Trophoblast cell (in vitro differentiated cells and primary cell): Measurements from ENCODE around the gene COA5.

ENCODE experiments used
- DNase-seq, 2 donors: peaks; one replicate each; pipeline ENCODE4 v3.0.0-alpha.2; 2016
- H2AFZ ChIP-seq: 2 replicates; pipeline ENCODE4 v1.6.1; 2013; ENCODE audit warnings: low read length, moderate library complexity, mild to moderate bottlenecking; ENCODE audit not compliant: insufficient read depth, poor library complexity
- H2AK5ac ChIP-seq: 2 replicates; pipeline ENCODE4 v1.6.1; 2013; ENCODE audit warnings: mild to moderate bottlenecking, low read length
- H2BK120ac ChIP-seq: 2 replicates; pipeline ENCODE4 v1.6.1; 2013; ENCODE audit warnings: low read length, mild to moderate bottlenecking, moderate library complexity; ENCODE audit not compliant: insufficient read depth, poor library complexity
- H2BK12ac ChIP-seq: 2 replicates; pipeline ENCODE4 v1.6.1; 2013; ENCODE audit warnings: mild to moderate bottlenecking, low read length, moderate library complexity
- H2BK5ac ChIP-seq: 2 replicates; pipeline ENCODE4 v1.6.1; 2013; ENCODE audit warnings: low read length, low read depth, moderate library complexity, mild to moderate bottlenecking; ENCODE audit not compliant: poor library complexity
- H3K14ac ChIP-seq: 2 replicates; pipeline ENCODE4 v1.6.1; 2013; ENCODE audit warnings: mild to moderate bottlenecking, low read length
- H3K18ac ChIP-seq: 2 replicates; pipeline ENCODE4 v1.6.1; 2013; ENCODE audit warnings: mild to moderate bottlenecking, low read length
- H3K23ac ChIP-seq: 2 replicates; pipeline ENCODE4 v1.6.1; 2013; ENCODE audit warnings: low read length
- H3K27ac ChIP-seq: 2 replicates; pipeline ENCODE4 v1.5.1; 2013; ENCODE audit warnings: low read depth, mild to moderate bottlenecking, inconsistent platforms, low read length, moderate library complexity
- H3K27me3 ChIP-seq: 2 replicates; pipeline ENCODE4 v1.6.1; 2013; ENCODE audit warnings: inconsistent platforms, mild to moderate bottlenecking, low read length, moderate library complexity; ENCODE audit not compliant: insufficient read depth
- H3K36me3 ChIP-seq, 2 experiments: 1 replicate in 1 of 2; 2 replicates in 1 of 2; pipeline ENCODE4 v1.6.1; 2013; ENCODE audit warnings: low read length in 2 of 2, mild to moderate bottlenecking in 2 of 2, moderate library complexity in 1 of 2; ENCODE audit not compliant: insufficient read depth in 2 of 2, control insufficient read depth in 1 of 2
- H3K4ac ChIP-seq: 2 replicates; pipeline ENCODE4 v1.6.1; 2013; ENCODE audit warnings: low read depth, mild to moderate bottlenecking, low read length, moderate library complexity
- H3K4me1 ChIP-seq, 2 experiments: 1 replicate in 1 of 2; 2 replicates in 1 of 2; pipeline ENCODE4 v1.6.1; 2013; ENCODE audit warnings: low read length in 2 of 2, mild to moderate bottlenecking in 2 of 2, moderate library complexity in 1 of 2; ENCODE audit not compliant: insufficient read depth in 2 of 2, control insufficient read depth in 1 of 2
- H3K4me2 ChIP-seq: 2 replicates; pipeline ENCODE4 v1.6.1; 2013; ENCODE audit warnings: inconsistent platforms, mild to moderate bottlenecking, low read length, moderate library complexity
- H3K4me3 ChIP-seq: 2 replicates; pipeline ENCODE4 v1.5.1; 2013; ENCODE audit warnings: mild to moderate bottlenecking, low read depth, low read length, inconsistent platforms
- H3K79me1 ChIP-seq: one replicate; pipeline ENCODE4 v1.6.1; 2013; ENCODE audit warnings: low read length
- H3K79me2 ChIP-seq: 2 replicates; pipeline ENCODE4 v1.6.1; 2013; ENCODE audit warnings: low read length, mild to moderate bottlenecking; ENCODE audit not compliant: control insufficient read depth, insufficient read depth, poor library complexity
- H3K9ac ChIP-seq: 2 replicates; pipeline ENCODE4 v1.6.1; 2013; ENCODE audit warnings: mild to moderate bottlenecking, low read length
- H3K9me3 ChIP-seq: 2 replicates; pipeline ENCODE4 v1.6.1; 2013; ENCODE audit warnings: low read depth, mild to moderate bottlenecking, control low read depth, inconsistent platforms, low read length; ENCODE audit not compliant: insufficient read depth
- H4K12ac ChIP-seq: 2 replicates; pipeline ENCODE4 v1.6.1; 2013; ENCODE audit warnings: low read depth, mild to moderate bottlenecking, low read length, moderate library complexity
- H4K8ac ChIP-seq: 2 replicates; pipeline ENCODE4 v1.6.1; 2013; ENCODE audit warnings: low read depth, mild to moderate bottlenecking, low read length, moderate library complexity
- H4K91ac ChIP-seq: one replicate; pipeline ENCODE4 v1.6.1; 2013; ENCODE audit warnings: low read depth, mild to moderate bottlenecking, low read length, moderate library complexity
- WGBS: extraction: QIAGEN DNeasy Blood & Tissue Kit; methylation state at CpG from one replicate; pipeline ENCODE4 v1.1.7; 2013; ENCODE audit warnings: missing lambda C conversion rate; ENCODE audit not compliant: insufficient read length, insufficient coverage; ENCODE audit errors: extremely low coverage; 5-methylcytosine and 5-hydroxymethylcytosine counted together

COA5 gene

DNA sequence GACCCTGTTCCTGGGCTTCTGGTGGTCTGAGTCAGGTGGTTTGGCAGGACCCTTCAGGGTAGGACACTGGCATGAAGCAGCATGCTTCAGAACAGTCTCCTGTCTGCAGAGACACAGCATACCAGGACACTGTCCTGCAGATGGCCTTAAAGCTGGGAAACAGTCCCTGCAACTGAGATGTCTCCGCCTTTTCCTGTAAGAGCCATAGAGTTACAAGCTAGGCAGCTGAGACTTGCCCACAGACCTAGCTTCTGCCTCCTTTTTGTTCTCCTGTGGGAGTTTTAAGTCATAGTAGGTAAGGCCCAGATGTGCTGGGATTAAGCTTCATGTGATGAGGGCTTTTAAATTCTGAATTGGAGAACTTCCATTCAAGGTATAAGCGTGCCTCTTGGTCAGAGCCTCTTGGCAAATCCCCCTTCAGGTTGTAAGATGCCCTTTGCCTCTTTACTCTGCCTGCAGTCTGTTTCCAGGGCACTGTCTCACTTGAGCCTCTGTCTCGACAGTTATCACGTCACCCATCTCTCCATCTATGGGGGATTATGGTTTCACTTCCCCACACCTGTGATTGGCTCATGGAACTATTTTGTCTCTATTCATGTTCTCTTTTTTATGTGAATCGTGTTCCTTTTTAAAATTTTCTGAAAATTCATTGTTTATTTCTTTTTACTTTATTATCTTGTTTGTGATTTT lies 51.8 kb downstream of the COA5 start:
- no CpG with 5 or more reads among the region's 5 CpGs for WGBS

DNA sequence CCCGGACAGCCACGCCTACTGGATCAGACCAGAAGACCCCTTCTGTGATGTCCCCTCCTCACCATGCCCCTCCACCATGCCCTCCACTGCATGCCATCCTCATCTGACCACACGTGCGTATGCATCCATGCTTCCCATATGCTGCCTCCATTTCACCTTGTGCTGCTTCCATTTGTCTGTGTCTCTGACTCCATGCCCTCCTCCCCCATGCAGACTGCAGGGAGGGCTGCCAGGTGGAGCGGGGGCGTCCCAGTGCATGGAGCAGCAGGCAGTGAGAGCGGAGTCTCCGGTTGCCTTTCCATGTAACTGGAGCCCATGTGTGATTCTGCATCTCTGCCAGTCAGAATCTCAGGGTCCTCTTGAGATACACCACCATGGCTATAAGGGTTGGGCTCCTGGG lies 52.6 kb downstream of the COA5 start:
- no peak overlapping the region for H2AK5ac ChIP-seq

More for the DNA sequence above, 51.8 kb downstream of the COA5 start:
- no peak overlapping the region for H2AK5ac ChIP-seq
- H3K9ac ChIP-seq = no peak overlapping the region
- no peaks in the 10 kb centered on the region for H3K4me1 ChIP-seq
- no peak overlapping the region for H3K4me3 ChIP-seq
- H3K27ac ChIP-seq = no peak overlapping the region
- H3K23ac ChIP-seq = no peak overlapping the region
- H3K79me1 ChIP-seq = no peaks in the 10 kb centered on the region
- no peak overlapping the region for H3K18ac ChIP-seq
- H2BK120ac ChIP-seq = no peak overlapping the region
- no peak overlapping the region for H4K8ac ChIP-seq
- no peak overlapping the region for H3K4ac ChIP-seq
- DNase-seq = no peak
- no peak overlapping the region for H2AFZ ChIP-seq
- no peak overlapping the region for H2BK5ac ChIP-seq
- peaks cover 6% of the 10 kb centered on the region for H3K9me3 ChIP-seq
- H4K91ac ChIP-seq = no peak overlapping the region
- no peak overlapping the region for H3K14ac ChIP-seq
- H3K79me2 ChIP-seq = no peaks in the 10 kb centered on the region
- H3K27me3 ChIP-seq = no peaks in the 10 kb centered on the region
- no peak overlapping the region for H3K4me2 ChIP-seq
- no peak overlapping the region for H4K12ac ChIP-seq
- no peak overlapping the region for H2BK12ac ChIP-seq
- peaks cover 28 to 34% of the 10 kb centered on the region in 2 experiments for H3K36me3 ChIP-seq

GRCh38 chr2:98554116-98554861 lies 54.0 kb downstream of the COA5 start:
- Histone ChIP-seq H3K23ac (no peak overlapping the region), H4K12ac (no peak overlapping the region), H3K18ac (no peak overlapping the region), H3K79me1 (no peaks in the 10 kb centered on the region), H3K4me1 (no peaks in the 10 kb centered on the region), H3K9ac (no peak overlapping the region), H3K14ac (no peak overlapping the region), H2AFZ (no peak overlapping the region), H2BK120ac (no peak overlapping the region), H3K79me2 (no peaks in the 10 kb centered on the region), H3K4me3 (no peak overlapping the region), H3K27ac (no peak overlapping the region), H3K4ac (no peak overlapping the region), H2BK5ac (no peak overlapping the region), H2BK12ac (no peak overlapping the region), H3K9me3 (peaks cover 6% of the 10 kb centered on the region), H3K4me2 (no peak overlapping the region), H3K27me3 (no peaks in the 10 kb centered on the region), H3K36me3 (peaks cover 27 to 37% of the 10 kb centered on the region in 2 experiments), H4K91ac (no peak overlapping the region), H4K8ac (no peak overlapping the region), H2AK5ac (no peak overlapping the region)
- DNase-seq = no peak
- WGBS = no CpG with 5 or more reads among the region's 10 CpGs

More for the DNA sequence above, 52.6 kb downstream of the COA5 start:
- Histone ChIP-seq H2BK120ac (no peak overlapping the region), H3K9me3 (peaks cover 6% of the 10 kb centered on the region), H3K27ac (no peak overlapping the region), H4K12ac (no peak overlapping the region), H4K91ac (no peak overlapping the region), H3K4me3 (peak overlapping the region; percentile 10), H4K8ac (no peak overlapping the region), H3K4ac (no peak overlapping the region), H3K9ac (no peak overlapping the region), H2BK5ac (no peak overlapping the region), H3K79me2 (no peaks in the 10 kb centered on the region), H3K36me3 (peaks cover 29 to 35% of the 10 kb centered on the region in 2 experiments), H2BK12ac (no peak overlapping the region), H3K4me1 (no peaks in the 10 kb centered on the region), H3K23ac (no peak overlapping the region), H2AFZ (no peak overlapping the region), H3K14ac (no peak overlapping the region), H3K18ac (no peak overlapping the region), H3K4me2 (no peak overlapping the region), H3K27me3 (no peaks in the 10 kb centered on the region), H3K79me1 (no peaks in the 10 kb centered on the region)
- no peak for DNase-seq
- WGBS = no CpG with 5 or more reads among the region's 8 CpGs

DNA sequence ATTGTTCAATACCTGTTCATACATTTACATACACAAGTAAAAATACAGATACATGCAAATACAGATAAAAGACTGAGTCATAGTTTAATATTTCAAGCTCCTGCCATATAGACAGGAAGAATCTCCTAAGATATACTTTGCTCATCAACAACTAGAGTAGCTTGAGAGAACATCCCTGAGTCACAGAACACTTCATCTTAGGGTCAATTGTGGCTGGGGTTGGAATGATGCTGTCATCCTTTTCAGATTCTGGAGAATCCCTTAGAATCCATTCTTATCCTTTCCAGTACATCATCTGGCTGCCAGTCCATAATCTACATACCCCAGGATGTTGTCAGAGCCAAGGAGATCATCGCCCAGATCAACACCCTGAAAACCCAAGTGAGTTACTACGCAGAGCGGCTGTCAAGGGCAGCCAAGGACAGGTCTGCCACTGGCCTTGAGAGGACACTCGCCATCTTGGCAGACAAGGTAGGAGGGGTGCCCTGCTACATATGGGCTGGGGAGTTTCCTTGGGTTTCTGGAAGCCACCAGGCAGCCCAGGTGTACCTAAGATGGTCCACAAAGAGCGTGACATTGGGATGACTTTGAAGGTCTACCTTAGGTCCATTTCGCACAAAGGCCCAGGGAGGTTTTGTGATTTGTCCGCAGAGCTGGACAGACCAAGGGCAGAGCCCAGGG lies 55.7 kb downstream of the COA5 start:
- no peaks in the 10 kb centered on the region for H3K79me1 ChIP-seq
- no peak overlapping the region for H3K4ac ChIP-seq
- WGBS = no CpG with 5 or more reads among the region's 7 CpGs
- no peak overlapping the region for H4K12ac ChIP-seq
- peaks cover 6% of the 10 kb centered on the region for H3K9me3 ChIP-seq
- H3K23ac ChIP-seq = no peak overlapping the region
- no peak overlapping the region for H2AK5ac ChIP-seq
- no peak overlapping the region for H4K91ac ChIP-seq
- no peaks in the 10 kb centered on the region for H3K4me1 ChIP-seq
- H2AFZ ChIP-seq = no peak overlapping the region
- no peak overlapping the region for H4K8ac ChIP-seq
- H2BK5ac ChIP-seq = no peak overlapping the region
- DNase-seq = no peak
- H2BK120ac ChIP-seq = no peak overlapping the region
- H3K36me3 ChIP-seq = peaks cover 25 to 39% of the 10 kb centered on the region in 2 experiments
- H3K4me2 ChIP-seq = no peak overlapping the region
- H2BK12ac ChIP-seq = no peak overlapping the region
- H3K4me3 ChIP-seq = no peak overlapping the region
- no peak overlapping the region for H3K18ac ChIP-seq
- no peak overlapping the region for H3K14ac ChIP-seq
- no peak overlapping the region for H3K27ac ChIP-seq
- H3K9ac ChIP-seq = no peak overlapping the region
- no peaks in the 10 kb centered on the region for H3K27me3 ChIP-seq
- H3K79me2 ChIP-seq = no peaks in the 10 kb centered on the region
